ENCODE measurements around the gene TMEM260. TPM values are rescaled to one million over a fixed set of nuclear protein-coding genes. Genes with fewer than 3 reads are reported as not detected.

The TMEM260 gene
- total and polyA plus RNA-seq, 10 of the 15 experiments (the other 5 are each of a cell fraction or from before 2014, with no cell fraction given) = 3.2 to 13.6 (median 11.0) TPM

- TF ChIP-seq ZNF207 (IDR thresholded peaks at IDR 0.05; ENCODE audit: borderline replicate concordance) = no peak
- no peak for TF ChIP-seq SP1 (IDR thresholded peaks at IDR 0.05; ENCODE audit: low read depth, low read length)
- TF ChIP-seq, protein P1, sequence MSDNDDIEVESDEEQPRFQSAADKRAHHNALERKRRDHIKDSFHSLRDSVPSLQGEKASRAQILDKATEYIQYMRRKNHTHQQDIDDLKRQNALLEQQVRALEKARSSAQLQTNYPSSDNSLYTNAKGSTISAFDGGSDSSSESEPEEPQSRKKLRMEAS (IDR thresholded peaks at IDR 0.05; ENCODE audit: low read depth, low read length) = no peak
- TF ChIP-seq, protein P2, sequence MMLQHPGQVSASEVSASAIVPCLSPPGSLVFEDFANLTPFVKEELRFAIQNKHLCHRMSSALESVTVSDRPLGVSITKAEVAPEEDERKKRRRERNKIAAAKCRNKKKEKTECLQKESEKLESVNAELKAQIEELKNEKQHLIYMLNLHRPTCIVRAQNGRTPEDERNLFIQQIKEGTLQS (IDR thresholded peaks at IDR 0.05; ENCODE audit: borderline replicate concordance, extremely low read depth, low read depth, low read length) = no peak
Observed at GRCh38 chr14:56648508-56649301, 69.1 kb downstream of the TMEM260 start (continued).

DNA sequence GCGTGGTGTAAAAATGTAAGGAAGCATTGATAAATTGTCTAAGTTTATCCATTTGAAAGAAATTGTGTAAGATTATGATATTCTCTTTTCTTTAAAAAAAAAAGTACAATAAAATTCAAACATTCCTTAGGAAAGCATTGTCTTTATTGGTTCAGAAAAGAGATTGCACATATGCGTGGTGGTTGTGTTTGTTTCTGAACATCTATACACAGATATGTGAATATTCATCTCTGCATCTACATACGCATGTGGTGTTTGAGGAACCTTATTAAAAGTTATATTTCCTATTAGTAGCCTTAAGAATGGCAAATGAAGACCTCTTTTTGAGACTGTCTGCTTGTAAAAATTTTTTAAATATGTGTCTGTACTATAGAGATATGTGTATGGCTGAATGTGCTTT, 69.8 kb downstream of the TMEM260 start:
- no peak for FAIRE-seq
- in situ Hi-C loops (cut with MboI) = no loop called here
- WGBS (ENCODE audit: insufficient coverage, insufficient replicate concordance, low lambda C conversion rate, missing lambda C conversion rate) = 100% methylated on average over 3 of the region's 3 CpGs
- no peak for TF ChIP-seq NRF1 (conservative IDR thresholded peaks at IDR 0.05; ENCODE audit: low read depth, low read length)
- TF ChIP-seq, protein P3, sequence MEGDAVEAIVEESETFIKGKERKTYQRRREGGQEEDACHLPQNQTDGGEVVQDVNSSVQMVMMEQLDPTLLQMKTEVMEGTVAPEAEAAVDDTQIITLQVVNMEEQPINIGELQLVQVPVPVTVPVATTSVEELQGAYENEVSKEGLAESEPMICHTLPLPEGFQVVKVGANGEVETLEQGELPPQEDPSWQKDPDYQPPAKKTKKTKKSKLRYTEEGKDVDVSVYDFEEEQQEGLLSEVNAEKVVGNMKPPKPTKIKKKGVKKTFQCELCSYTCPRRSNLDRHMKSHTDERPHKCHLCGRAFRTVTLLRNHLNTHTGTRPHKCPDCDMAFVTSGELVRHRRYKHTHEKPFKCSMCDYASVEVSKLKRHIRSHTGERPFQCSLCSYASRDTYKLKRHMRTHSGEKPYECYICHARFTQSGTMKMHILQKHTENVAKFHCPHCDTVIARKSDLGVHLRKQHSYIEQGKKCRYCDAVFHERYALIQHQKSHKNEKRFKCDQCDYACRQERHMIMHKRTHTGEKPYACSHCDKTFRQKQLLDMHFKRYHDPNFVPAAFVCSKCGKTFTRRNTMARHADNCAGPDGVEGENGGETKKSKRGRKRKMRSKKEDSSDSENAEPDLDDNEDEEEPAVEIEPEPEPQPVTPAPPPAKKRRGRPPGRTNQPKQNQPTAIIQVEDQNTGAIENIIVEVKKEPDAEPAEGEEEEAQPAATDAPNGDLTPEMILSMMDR (IDR thresholded peaks at IDR 0.05 in 2 of 3, conservative IDR thresholded peaks at IDR 0.05 in 1 of 3; ENCODE audit: control insufficient read depth in 2 of 3, extremely low read depth in 1 of 3, insufficient read depth in 1 of 3, low read depth in 3 of 3, low read length in 3 of 3) = no peak
- no peak for TF ChIP-seq PKNOX1 (IDR thresholded peaks at IDR 0.05)
- TF ChIP-seq WRNIP1 (IDR thresholded peaks at IDR 0.05; ENCODE audit: borderline replicate concordance, low read depth, low read length) = no peak
- TF ChIP-seq PRDM15 (CRISPR knock-in tag; IDR thresholded peaks at IDR 0.05) = no peak
- no peak for TF ChIP-seq IRF4 (IDR thresholded peaks at IDR 0.05; ENCODE audit: low read depth, low read length)
- TF ChIP-seq ZBTB33 (IDR thresholded peaks at IDR 0.05) = no peak

More for the DNA sequence above, 69.8 kb downstream of the TMEM260 start:
- H3K9ac ChIP-seq (ENCODE audit: control insufficient read depth, insufficient read depth, low read length) = no peak overlapping the region
- H3K9me3 ChIP-seq (replicated peaks; ENCODE audit: control insufficient read depth, insufficient read depth, low read length) = no peaks in the 10 kb centered on the region
- DNase-seq (ENCODE audit: low read depth, low spot score) (no peak), ATAC-seq (no peak)
- H3K27ac ChIP-seq (ENCODE audit: control insufficient read depth, insufficient read depth) = no peak overlapping the region
- intact Hi-C loops (cut with micrococcal nuclease; ENCODE audit: unreplicated experiment) = no loop called here
- no peak overlapping the region for H3K4me3 ChIP-seq
- RAD21 ChIA-PET (ENCODE audit: unreplicated experiment) = no interaction called here
- H4K20me1 ChIP-seq (ENCODE audit: control insufficient read depth, insufficient read depth) = no peaks in the 10 kb centered on the region; the same call in 1 of the 2 replicates
- no peak overlapping the region for H3K4me2 ChIP-seq (ENCODE audit: control insufficient read depth, insufficient read depth)
- CTCF ChIA-PET = interaction anchor here (1.1 kb wide), 1 partner anchor 8 kb away, joined by 3 read pairs; no protein-coding TSS in a partner anchor
- POLR2A ChIA-PET = no interaction called here
- peaks cover 0 to 4% of the 10 kb centered on the region in 2 experiments; a peak in 1 of 4 replicates for H3K36me3 ChIP-seq (ENCODE audit: control insufficient read depth in 2 of 2, insufficient read depth in 2 of 2, low read length in 1 of 2)
- no peaks in the 10 kb centered on the region for H3K79me2 ChIP-seq (ENCODE audit: control insufficient read depth, insufficient read depth, low read length)
- no peaks in the 10 kb centered on the region for H3K27me3 ChIP-seq (replicated peaks in 1 of 2; ENCODE audit: control insufficient read depth in 2 of 2, insufficient read depth in 2 of 2, low read length in 1 of 2)
- H3K4me1 ChIP-seq (ENCODE audit: control insufficient read depth, insufficient read depth, low read length) = no peaks in the 10 kb centered on the region
- BruUV-seq (replicated peaks) = no TSS peak
- SMC1A ChIA-PET (ENCODE audit: uncharacterized antibody, unreplicated experiment) = no interaction called here
- H2AFZ ChIP-seq (ENCODE audit: control insufficient read depth, low read depth, low read length) = no peak overlapping the region

Data from GM12878 (cell line).